GM12878 (cell line): ENCODE data around the gene PGM3.

Source experiments
- ASH2L ChIP-seq: fragments of 300-600, 200-600 bp; sonication (generic); IDR thresholded peaks from 2 replicates; pipeline ENCODE4 v1.6.1; 2017; ENCODE audit warnings: low read depth, mild to moderate bottlenecking, borderline replicate concordance
- BRCA1 ChIP-seq: IDR thresholded peaks from 2 replicates; pipeline ENCODE4 v1.6.1; 2011; ENCODE audit warnings: low read depth, low read length, improper control_type of control experiment
- CBX3 ChIP-seq: fragments of 200-600 bp; sonication (generic); IDR thresholded peaks from 2 replicates; pipeline ENCODE4 v1.6.1; 2016; ENCODE audit warnings: low read depth, borderline replicate concordance
- GATAD2B ChIP-seq: fragments of 450-650 bp; conservative IDR thresholded peaks from 2 replicates; pipeline ENCODE4 v1.6.1; 2017; ENCODE audit warnings: low read depth, mild to moderate bottlenecking, moderate library complexity
- HDAC6 ChIP-seq: fragments of 200-600 bp; sonication (generic); IDR thresholded peaks from one replicate; pipeline ENCODE4 v1.8.0; 2017; ENCODE audit warnings: antibody characterized with exemption; ENCODE audit not compliant: unreplicated experiment
- JUND ChIP-seq: IDR thresholded peaks from 2 replicates; pipeline ENCODE4 v1.6.1; 2012; ENCODE audit warnings: low read depth, mild to moderate bottlenecking, low read length, improper control_type of control experiment, moderate library complexity
- NFIC ChIP-seq: IDR thresholded peaks from 2 replicates; pipeline ENCODE4 v1.6.1; 2012; ENCODE audit warnings: low read depth, mild to moderate bottlenecking, inconsistent platforms, low read length, moderate library complexity
- RAD51 ChIP-seq: fragments of 450-650 bp; IDR thresholded peaks from 2 replicates; pipeline ENCODE4 v1.6.1; 2016; ENCODE audit warnings: moderate library complexity, mild to moderate bottlenecking, inconsistent platforms
- RUNX3 ChIP-seq: IDR thresholded peaks from 2 replicates; pipeline ENCODE4 v1.6.1; 2012; ENCODE audit warnings: low read length, inconsistent platforms
- TAF1 ChIP-seq: IDR thresholded peaks from 2 replicates; pipeline ENCODE4 v1.6.1; 2011; ENCODE audit warnings: mild to moderate bottlenecking, low read depth, low read length, borderline replicate concordance
- TF ChIP-seq, protein P1 (sequence below), 3 experiments: IDR thresholded peaks in 2 of 3; conservative IDR thresholded peaks in 1 of 3; 2 replicates each; pipeline ENCODE4 v1.5.1; 2011; ENCODE audit warnings: low read depth in 3 of 3, low read length in 3 of 3, mild to moderate bottlenecking in 3 of 3, control low read depth in 2 of 3, moderate library complexity in 2 of 3, inconsistent platforms in 1 of 3, mixed read lengths in 1 of 3; ENCODE audit not compliant: control insufficient read depth in 2 of 3, insufficient read depth in 1 of 3; ENCODE audit errors: extremely low read depth in 1 of 3
- TF ChIP-seq, protein P2 (sequence below): IDR thresholded peaks from 2 replicates; pipeline ENCODE4 v1.6.1; 2011; ENCODE audit warnings: low read depth, mild to moderate bottlenecking, low read length, moderate library complexity, borderline replicate concordance; ENCODE audit errors: extremely low read depth
- TF ChIP-seq, protein P3 (sequence below): IDR thresholded peaks from 2 replicates; pipeline ENCODE4 v1.6.1; 2012; ENCODE audit warnings: low read depth, low read length, improper control_type of control experiment
- TF ChIP-seq, protein P4 (sequence below): fragments of 450-650 bp; formaldehyde crosslinking; IDR thresholded peaks from 2 replicates; pipeline ENCODE4 v1.4.0; 2022; ENCODE audit warnings: mild to moderate bottlenecking, moderate library complexity

DNA sequence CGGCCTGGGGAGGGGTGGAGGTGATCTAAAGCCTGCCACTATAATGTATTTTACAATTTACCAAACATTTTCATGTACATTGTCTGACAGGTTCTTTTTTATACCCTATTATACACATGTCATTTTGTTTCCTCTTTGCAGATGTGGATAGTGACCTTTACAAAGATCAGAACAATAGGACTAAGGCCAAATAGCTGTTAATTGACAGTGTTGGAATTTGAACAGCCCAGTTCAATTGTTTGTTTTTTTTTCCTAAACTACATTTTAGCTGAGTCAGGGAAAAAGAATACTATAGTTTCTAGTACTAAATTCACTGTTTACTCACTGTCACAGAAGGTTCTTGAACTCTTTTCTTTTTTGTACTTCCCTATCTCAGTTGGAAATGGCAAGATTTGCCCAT, 40.2 kb downstream of the PGM3 start:
- TF ChIP-seq, protein P1, sequence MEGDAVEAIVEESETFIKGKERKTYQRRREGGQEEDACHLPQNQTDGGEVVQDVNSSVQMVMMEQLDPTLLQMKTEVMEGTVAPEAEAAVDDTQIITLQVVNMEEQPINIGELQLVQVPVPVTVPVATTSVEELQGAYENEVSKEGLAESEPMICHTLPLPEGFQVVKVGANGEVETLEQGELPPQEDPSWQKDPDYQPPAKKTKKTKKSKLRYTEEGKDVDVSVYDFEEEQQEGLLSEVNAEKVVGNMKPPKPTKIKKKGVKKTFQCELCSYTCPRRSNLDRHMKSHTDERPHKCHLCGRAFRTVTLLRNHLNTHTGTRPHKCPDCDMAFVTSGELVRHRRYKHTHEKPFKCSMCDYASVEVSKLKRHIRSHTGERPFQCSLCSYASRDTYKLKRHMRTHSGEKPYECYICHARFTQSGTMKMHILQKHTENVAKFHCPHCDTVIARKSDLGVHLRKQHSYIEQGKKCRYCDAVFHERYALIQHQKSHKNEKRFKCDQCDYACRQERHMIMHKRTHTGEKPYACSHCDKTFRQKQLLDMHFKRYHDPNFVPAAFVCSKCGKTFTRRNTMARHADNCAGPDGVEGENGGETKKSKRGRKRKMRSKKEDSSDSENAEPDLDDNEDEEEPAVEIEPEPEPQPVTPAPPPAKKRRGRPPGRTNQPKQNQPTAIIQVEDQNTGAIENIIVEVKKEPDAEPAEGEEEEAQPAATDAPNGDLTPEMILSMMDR (IDR thresholded peaks at IDR 0.05 in 2 of 3, conservative IDR thresholded peaks at IDR 0.05 in 1 of 3; ENCODE audit: control insufficient read depth in 2 of 3, extremely low read depth in 1 of 3, insufficient read depth in 1 of 3, low read depth in 3 of 3, low read length in 3 of 3): no peak
- TF ChIP-seq TAF1 (no peak), NFIC (no peak), RUNX3 (no peak), CBX3 (no peak), ASH2L (no peak), GATAD2B (no peak), BRCA1 (no peak), HDAC6 (no peak), RAD51 (no peak), JUND (no peak)
- TF ChIP-seq, protein P2, sequence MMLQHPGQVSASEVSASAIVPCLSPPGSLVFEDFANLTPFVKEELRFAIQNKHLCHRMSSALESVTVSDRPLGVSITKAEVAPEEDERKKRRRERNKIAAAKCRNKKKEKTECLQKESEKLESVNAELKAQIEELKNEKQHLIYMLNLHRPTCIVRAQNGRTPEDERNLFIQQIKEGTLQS: no peak
- TF ChIP-seq, protein P3, sequence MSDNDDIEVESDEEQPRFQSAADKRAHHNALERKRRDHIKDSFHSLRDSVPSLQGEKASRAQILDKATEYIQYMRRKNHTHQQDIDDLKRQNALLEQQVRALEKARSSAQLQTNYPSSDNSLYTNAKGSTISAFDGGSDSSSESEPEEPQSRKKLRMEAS: no peak
- TF ChIP-seq, protein P4, sequence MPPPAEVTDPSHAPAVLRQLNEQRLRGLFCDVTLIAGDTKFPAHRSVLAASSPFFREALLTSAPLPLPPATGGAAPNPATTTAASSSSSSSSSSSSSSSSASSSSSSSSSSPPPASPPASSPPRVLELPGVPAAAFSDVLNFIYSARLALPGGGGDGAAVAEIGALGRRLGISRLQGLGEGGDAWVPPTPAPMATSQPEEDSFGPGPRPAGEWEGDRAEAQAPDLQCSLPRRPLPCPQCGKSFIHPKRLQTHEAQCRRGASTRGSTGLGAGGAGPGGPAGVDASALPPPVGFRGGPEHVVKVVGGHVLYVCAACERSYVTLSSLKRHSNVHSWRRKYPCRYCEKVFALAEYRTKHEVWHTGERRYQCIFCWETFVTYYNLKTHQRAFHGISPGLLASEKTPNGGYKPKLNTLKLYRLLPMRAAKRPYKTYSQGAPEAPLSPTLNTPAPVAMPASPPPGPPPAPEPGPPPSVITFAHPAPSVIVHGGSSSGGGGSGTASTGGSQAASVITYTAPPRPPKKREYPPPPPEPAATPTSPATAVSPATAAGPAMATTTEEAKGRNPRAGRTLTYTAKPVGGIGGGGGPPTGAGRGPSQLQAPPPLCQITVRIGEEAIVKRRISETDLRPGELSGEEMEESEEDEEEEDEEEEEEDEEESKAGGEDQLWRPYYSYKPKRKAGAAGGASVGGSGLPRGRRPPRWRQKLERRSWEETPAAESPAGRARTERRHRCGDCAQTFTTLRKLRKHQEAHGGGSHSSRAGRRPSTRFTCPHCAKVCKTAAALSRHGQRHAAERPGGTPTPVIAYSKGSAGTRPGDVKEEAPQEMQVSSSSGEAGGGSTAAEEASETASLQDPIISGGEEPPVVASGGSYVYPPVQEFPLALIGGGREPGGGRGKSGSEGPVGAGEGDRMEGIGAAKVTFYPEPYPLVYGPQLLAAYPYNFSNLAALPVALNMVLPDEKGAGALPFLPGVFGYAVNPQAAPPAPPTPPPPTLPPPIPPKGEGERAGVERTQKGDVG: no peak
